Ureter (tissue), 1 donor: ENCODE results near the gene PTPRO. TPM values are rescaled to one million over a fixed set of nuclear protein-coding genes. Genes with fewer than 3 reads are reported as not detected.

Experiments
- DNase-seq: peaks from one replicate; pipeline ENCODE4 v3.0.0-alpha.2; 2020; ENCODE audit warnings: low spot score
- total RNA-seq: library from RNA; stranded (reverse); gene quantifications from one replicate; pipeline ENCODE4 v1.2.4, GENCODE V29; 2023
- donor health status: DM: yes; HTN: yes; CAD: no.

Gene PTPRO
- total RNA-seq, 1 donor from 2014 or later = 3.0 TPM

DNA sequence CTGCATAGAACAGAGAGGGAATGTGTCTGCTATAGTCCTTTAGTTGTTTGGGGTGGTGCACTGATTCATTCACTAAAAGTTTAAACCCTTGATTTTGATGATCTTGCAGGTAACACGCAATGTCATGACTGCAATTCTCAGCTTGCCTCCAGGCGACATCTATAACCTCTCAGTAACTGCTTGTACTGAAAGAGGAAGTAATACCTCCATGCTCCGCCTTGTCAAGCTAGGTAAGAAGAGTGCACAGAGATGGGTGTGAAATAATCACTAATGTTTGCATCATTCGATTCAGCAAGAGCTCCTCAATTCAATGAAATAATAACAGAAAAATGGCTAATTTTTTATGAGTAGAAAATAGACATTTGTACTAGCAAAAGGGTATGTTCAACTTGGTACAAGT is 203.7 kb downstream of the PTPRO start:
- DNase-seq = no peak

- no peak for DNase-seq
Measured at GRCh38 chr12:15527201-15528080, 205.1 kb downstream of the PTPRO start.

GRCh38 chr12:15528666-15529065 is 206.4 kb downstream of the PTPRO start:
- no peak for DNase-seq

- DNase-seq = no peak
Measured at GRCh38 chr12:15530361-15530760, 208.1 kb downstream of the PTPRO start.

DNA sequence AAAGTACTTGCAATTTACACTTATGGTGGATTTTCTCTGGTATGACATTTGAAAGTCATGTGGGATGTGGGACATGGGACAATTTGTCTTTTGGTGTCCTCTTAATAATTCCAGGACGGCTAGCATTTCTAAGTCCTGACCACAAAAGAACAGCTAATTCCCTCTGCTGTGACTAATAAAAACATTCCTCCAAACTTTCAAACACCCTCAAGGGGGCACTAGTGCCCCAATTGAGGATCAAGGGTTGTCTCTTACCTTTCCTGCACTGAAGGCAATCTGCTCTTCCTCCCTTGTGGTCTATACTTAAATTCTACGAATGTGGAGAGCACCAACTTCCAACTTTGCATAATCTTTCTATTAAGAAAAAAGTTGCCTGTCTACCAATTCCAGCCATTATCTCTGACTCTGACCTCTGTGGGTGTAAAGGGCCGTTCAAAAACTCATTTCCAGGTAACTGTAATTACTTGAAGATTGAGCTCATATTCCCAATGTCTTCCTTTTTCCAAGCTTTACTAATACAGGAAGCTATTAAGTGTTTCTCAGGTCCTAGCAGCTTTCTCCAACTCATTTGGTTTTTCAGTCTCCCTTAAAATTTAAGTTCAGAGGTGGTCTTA is 210.2 kb downstream of the PTPRO start:
- DNase-seq = peak; percentile 48

- no peak for DNase-seq
Measured at GRCh38 chr12:15534322-15534721, 212.0 kb downstream of the PTPRO start.

DNA sequence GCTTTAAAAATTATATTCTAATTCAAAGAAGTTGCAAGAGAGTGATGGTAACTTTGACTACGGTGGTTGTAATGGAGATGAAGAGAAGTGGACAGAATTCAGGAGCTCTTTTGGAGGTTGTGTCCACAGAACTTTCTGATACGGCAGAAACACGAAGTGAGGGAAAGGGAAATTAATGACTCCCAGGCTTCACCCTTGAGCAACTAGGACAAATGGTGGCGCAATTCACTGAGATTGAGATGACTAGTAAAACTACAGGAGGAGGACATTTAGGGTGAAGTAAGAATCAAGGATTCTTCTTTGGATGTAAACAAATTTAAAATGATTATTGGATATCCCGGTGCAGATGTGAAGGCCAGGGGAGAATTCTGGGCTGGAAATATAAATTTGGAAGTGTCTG is 212.6 kb downstream of the PTPRO start:
- no peak for DNase-seq

DNA sequence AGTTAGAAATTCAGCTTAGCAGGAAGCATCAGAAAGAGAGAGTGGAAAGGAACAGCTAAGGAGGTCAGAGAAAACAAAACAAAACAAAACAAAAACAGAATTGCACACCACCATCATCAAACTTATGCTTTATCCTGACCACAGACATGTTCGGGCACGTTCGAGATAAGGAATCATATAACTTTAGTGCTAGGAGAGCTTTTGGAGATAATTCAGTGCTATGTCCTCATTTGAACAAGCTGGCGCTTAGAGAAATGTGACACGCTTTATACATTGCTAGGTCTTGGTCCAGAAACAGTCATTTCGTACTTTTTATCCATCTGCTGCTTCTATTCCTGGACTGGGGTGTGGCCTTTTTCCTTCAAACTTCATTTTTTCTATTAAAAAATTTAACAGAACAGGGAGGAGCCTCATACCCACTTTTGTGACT is 213.1 kb downstream of the PTPRO start:
- no peak for DNase-seq

GRCh38 chr12:15536446-15536845 is 214.1 kb downstream of the PTPRO start:
- no peak for DNase-seq

GRCh38 chr12:15538881-15539280 is 216.6 kb downstream of the PTPRO start:
- no peak for DNase-seq

DNA sequence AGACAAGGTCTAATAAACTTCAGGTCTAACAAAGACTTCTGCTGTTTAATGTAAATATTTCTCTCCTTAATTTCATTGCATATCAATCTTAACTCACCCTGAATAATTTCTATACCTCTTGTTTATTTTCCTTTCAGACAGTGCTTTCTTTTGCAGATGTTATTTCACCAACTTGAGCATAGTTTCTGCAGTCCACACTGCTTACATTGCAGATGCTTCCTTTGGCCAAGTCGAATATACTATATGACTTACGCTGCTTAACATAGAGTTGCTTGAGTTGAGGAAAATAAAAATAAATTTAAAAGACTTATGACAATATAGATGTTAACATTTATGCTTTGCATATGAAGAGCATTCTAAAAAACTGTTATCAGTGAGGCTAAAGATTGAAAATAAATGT is 217.7 kb downstream of the PTPRO start:
- DNase-seq = no peak

DNA sequence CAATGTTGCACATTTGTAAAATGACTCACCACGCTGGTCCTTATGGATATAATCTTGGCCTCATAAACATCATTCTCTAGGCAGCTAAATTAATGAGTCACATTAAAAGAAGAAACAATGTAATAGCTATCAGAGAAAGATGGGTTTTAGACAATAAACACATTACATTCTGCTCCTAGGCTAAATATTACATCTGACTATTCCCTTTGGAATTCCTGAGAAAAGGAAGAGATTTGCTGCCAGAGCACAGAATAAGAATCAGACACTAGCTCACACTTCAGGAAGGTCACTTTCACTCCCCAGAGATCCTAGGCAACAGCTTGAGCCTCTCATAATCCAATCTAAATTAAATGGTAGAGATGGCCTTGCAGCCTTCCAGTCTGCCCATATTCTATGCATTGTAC is 218.2 kb downstream of the PTPRO start:
- DNase-seq = no peak

DNA sequence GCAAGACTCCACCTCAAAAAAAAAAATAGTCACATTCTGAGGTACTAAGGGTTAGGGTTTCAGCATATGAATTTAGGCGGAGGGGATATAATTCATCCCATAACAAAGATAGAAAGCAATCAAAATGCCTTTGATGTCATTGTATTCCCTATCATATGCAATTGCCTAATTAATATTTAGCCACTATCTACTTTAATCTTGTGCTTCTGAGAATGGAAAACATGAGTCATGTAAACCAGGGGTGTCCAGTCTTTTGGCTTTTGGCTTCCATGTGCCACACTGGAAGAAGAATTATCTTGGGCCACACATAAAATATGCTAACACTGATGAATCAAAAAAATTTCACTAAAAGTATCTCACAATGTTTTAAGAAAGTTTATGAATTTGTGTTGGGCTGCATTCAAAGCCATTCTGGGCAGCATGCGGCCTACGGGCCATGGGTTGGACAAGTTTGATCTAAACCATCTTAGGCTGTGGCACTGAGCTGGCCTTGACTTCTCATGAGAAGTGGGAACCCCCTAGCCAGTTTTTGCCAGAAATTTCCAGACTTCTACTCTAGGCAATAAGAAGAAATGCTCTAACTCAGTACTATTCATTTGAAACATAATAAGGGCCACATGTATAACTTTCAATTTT is 219.8 kb downstream of the PTPRO start:
- DNase-seq = no peak

- no peak for DNase-seq
Measured at GRCh38 chr12:15543347-15543746, 221.0 kb downstream of the PTPRO start.

DNA sequence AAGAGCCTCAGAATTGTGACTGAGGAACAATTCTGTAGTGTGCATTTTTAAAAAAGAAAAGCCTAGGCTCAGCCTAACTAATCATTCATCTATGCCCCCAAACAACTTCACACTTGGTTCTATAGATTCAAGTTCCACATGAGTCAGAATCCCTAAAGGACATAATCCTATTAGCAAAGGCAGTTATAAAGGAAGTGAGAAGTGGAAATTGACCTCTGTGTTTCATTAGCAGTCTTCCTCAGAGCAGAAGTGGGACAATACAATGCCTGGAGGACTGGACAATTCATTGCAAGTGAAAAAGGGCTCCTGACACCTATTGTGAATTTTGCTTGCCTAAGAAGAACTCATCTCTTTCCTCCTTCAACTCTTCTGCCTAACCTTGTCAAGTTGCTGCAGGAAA is 222.3 kb downstream of the PTPRO start:
- DNase-seq = no peak

DNA sequence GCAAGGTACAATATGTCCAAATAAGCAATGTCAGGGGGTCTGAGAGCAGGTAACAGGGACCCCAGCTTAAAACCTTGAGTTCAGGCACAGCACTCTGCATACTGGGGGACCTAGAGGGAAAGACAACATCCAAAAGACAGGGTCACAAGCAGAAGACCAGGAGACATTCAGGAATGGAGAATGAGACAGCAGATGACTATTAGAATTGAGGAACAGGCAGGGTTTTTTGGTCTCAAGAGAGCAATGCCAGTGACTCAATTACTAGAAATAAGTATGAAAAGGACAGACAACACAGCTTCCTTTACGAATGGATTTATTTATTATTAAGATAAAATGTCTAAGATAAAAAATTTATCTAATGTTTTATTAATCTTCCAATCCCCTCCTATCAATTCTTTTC is 223.0 kb downstream of the PTPRO start:
- DNase-seq = no peak

GRCh38 chr12:15546102-15546701 is 223.9 kb downstream of the PTPRO start:
- no peak for DNase-seq

DNA sequence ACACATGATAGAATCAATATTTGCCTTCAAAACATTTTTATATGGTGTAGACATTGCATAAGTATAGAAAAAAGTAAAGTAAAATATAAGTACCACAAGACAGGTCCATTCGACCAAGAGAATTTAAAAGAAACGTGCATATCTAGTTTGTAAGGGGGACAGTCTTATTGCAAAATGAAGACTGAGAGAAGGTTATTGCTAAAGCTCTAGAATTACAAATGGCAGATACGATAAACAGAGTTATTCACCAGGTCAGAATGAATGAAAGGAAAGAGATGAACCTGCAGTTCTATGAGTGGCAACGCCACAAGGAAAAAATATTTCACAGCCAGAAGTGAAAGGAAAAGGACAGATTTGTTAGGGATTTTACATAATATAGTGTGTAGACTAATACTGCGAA is 224.8 kb downstream of the PTPRO start:
- DNase-seq = no peak

GRCh38 chr12:15547691-15548090 is 225.4 kb downstream of the PTPRO start:
- no peak for DNase-seq

DNA sequence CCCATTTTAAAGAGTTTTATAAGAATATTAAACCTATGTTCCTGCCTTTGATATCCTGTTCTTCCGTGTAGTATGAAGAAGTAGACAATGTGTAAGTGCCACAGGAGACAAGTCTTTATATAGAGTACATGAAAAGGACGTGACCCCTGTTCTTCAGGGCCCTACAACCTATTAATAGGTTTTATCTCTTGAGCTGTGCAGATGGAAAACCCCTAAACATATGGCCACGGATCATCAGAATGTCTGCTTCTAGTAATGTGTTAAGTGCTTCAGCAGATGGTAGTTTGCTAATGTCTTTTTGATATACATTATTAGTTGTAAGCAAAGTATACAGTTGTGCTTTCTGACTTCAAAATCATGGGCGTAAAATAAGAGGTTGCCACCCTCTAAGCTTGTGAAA is 228.5 kb downstream of the PTPRO start:
- DNase-seq = no peak

- no peak for DNase-seq
Measured at GRCh38 chr12:15555446-15555845, 233.1 kb downstream of the PTPRO start.

DNA sequence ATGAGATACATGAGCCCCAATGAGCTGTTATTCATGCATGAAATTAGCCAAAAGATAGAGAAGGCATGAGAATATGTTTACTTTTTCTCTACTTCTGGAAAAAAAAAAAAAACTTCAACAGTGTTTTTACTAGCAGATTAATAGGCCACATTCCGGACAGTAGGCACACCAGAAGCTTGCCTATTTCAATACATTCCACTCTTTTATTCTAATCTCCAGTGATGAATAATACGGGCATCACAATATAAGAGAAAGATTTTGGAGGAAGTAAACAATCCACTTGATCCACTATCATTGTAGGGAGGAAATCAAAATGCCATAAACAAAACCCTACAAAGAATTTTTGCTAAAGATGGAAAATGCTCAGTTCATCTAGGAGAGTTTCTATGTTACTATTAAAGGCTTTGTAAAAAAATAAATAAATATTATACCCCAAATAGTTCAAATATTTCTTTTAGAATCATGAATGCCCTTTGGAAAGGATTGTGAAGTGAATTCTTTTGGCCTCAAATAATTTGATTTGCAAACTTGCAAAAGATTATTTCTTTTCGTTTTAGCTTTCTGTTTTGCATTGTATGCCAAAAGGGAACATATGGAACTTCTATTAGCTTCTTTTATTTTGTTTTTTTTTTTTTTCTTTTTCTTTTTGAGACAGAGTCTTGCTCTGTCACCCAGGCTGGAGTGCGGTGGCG is 234.2 kb downstream of the PTPRO start:
- DNase-seq = no peak
